PC-3 (cell line): ENCODE measurements around the gene DMD.

Source experiments
- EZH2 ChIP-seq: fragments of 300-600 bp; sonication (generic); IDR thresholded peaks from one replicate; pipeline ENCODE4 v1.6.1; 2017; ENCODE audit warnings: antibody characterized with exemption, mild to moderate bottlenecking, low read length; ENCODE audit not compliant: unreplicated experiment
- EZH2phosphoT487 ChIP-seq: fragments of 300-600 bp; sonication (generic); IDR thresholded peaks from 2 replicates; pipeline ENCODE4 v1.6.1; 2018; ENCODE audit warnings: mild to moderate bottlenecking, antibody characterized with exemption, low read length, borderline replicate concordance
- TF ChIP-seq, protein P1 (sequence below): fragments of 300-600 bp; sonication (generic); conservative IDR thresholded peaks from 2 replicates; pipeline ENCODE4 v1.5.1; 2017; ENCODE audit warnings: antibody characterized with exemption, low read depth, mild to moderate bottlenecking, low read length

- TF ChIP-seq, protein P1, sequence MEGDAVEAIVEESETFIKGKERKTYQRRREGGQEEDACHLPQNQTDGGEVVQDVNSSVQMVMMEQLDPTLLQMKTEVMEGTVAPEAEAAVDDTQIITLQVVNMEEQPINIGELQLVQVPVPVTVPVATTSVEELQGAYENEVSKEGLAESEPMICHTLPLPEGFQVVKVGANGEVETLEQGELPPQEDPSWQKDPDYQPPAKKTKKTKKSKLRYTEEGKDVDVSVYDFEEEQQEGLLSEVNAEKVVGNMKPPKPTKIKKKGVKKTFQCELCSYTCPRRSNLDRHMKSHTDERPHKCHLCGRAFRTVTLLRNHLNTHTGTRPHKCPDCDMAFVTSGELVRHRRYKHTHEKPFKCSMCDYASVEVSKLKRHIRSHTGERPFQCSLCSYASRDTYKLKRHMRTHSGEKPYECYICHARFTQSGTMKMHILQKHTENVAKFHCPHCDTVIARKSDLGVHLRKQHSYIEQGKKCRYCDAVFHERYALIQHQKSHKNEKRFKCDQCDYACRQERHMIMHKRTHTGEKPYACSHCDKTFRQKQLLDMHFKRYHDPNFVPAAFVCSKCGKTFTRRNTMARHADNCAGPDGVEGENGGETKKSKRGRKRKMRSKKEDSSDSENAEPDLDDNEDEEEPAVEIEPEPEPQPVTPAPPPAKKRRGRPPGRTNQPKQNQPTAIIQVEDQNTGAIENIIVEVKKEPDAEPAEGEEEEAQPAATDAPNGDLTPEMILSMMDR, result no peak
- TF ChIP-seq EZH2, result no peak
- no peak for TF ChIP-seq EZH2phosphoT487
Measured at GRCh38 chrX:32842053-32842452, 369.3 kb downstream of the DMD start.
